HEK293 (cell line): ENCODE measurements around the gene UBAP2L.
A peak's percentile ranks its signal among the peaks of the same experiment; 100 is the strongest.

ENCODE experiments used
- SCRT2 ChIP-seq: fragments of 450-650 bp; formaldehyde crosslinking; IDR thresholded peaks from 2 replicates; pipeline ENCODE4 v1.5.1; 2016; ENCODE audit warnings: missing biosample characterization, missing genetic modification characterization
- TCF7L2 ChIP-seq: IDR thresholded peaks from 2 replicates; pipeline ENCODE4 v1.6.1; 2011; ENCODE audit warnings: low read depth, mild to moderate bottlenecking, inconsistent platforms, low read length, moderate library complexity, borderline replicate concordance
- YY1 ChIP-seq: fragments of 450-650 bp; formaldehyde crosslinking; IDR thresholded peaks from 2 replicates; pipeline ENCODE4 v1.5.1; 2018; ENCODE audit warnings: missing biosample characterization, missing genetic modification characterization
- ZBTB8A ChIP-seq: fragments of 450-650 bp; formaldehyde crosslinking; IDR thresholded peaks from 2 replicates; pipeline ENCODE4 v1.5.1; 2016; ENCODE audit warnings: missing biosample characterization, missing genetic modification characterization
- ZNF174 ChIP-seq: fragments of 450-650 bp; formaldehyde crosslinking; IDR thresholded peaks from 2 replicates; pipeline ENCODE4 v1.5.0; 2017; ENCODE audit warnings: missing biosample characterization, mild to moderate bottlenecking, missing genetic modification characterization
- ZNF223 ChIP-seq: fragments of 450-650 bp; formaldehyde crosslinking; IDR thresholded peaks from 2 replicates; pipeline ENCODE4 v1.5.1; 2016; ENCODE audit warnings: missing biosample characterization, missing genetic modification characterization
- ZNF350 ChIP-seq: fragments of 450-650 bp; formaldehyde crosslinking; IDR thresholded peaks from 2 replicates; pipeline ENCODE4 v1.5.0; 2017; ENCODE audit warnings: missing biosample characterization, mild to moderate bottlenecking, missing genetic modification characterization
- ZNF747 ChIP-seq: fragments of 450-650 bp; formaldehyde crosslinking; IDR thresholded peaks from 2 replicates; pipeline ENCODE4 v1.5.1; 2016; ENCODE audit warnings: missing biosample characterization, missing genetic modification characterization
- TF ChIP-seq, protein P1 (sequence below): fragments of 450-650 bp; formaldehyde crosslinking; IDR thresholded peaks from 2 replicates; pipeline ENCODE4 v1.5.1; 2016; ENCODE audit warnings: missing biosample characterization, missing genetic modification characterization
- TF ChIP-seq, protein P2 (sequence below): fragments of 450-650 bp; formaldehyde crosslinking; IDR thresholded peaks from 2 replicates; pipeline ENCODE4 v1.5.1; 2016; ENCODE audit warnings: missing biosample characterization, missing genetic modification characterization
- TF ChIP-seq, protein P3 (sequence below): fragments of 450-650 bp; formaldehyde crosslinking; IDR thresholded peaks from 2 replicates; pipeline ENCODE4 v1.5.1; 2016; ENCODE audit warnings: missing biosample characterization, missing genetic modification characterization, low read depth
- TF ChIP-seq, protein P4 (sequence below): fragments of 450-650 bp; formaldehyde crosslinking; IDR thresholded peaks from 2 replicates; pipeline ENCODE4 v1.5.1; 2017; ENCODE audit warnings: missing biosample characterization, missing genetic modification characterization
- TF ChIP-seq, protein P5 (sequence below): sonication (generic); formaldehyde crosslinking; IDR thresholded peaks from 2 replicates; pipeline ENCODE4 v1.8.1; 2022; ENCODE audit warnings: mild to moderate bottlenecking, moderate library complexity, missing genetic modification reagents
- TF ChIP-seq, protein P6 (sequence below): fragments of 450-650 bp; formaldehyde crosslinking; IDR thresholded peaks from 2 replicates; pipeline ENCODE4 v1.5.1; 2016; ENCODE audit warnings: missing biosample characterization, missing genetic modification characterization

DNA sequence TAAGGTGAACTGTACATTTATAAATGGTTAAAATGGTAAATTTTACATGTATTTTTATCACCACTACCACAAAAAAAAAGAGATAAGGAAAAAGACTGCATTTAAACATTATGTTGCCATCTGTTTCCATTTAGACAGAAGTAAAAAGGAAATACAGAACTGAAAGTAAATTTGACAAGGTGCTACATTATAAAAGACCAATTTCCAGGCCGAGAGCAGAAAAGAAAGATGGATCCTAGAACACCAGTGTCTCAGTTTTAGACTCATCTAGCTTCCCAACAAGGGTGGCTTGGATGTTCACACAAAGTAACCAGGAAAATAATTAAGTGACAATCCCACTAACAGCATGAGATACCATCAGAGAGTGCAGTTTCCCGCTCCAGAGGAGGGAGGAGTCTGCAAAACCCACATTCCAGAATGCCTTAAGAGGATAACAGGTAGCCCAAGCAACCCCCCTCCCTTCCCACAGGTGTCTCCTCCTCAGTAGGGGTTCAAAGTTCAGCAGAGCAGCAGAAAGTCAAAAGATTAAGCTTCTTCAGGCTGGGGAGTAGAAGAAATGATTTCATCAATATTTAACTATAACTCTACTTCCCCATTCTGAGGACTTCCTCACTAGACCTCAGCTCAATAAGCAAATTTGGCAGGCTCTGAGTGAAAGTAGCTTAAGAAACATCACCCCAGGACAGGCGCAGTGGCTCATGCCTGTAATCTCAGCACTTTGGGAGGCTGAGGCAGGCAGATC lies 40.6 kb upstream of the UBAP2L start:
- TF ChIP-seq, protein P1, sequence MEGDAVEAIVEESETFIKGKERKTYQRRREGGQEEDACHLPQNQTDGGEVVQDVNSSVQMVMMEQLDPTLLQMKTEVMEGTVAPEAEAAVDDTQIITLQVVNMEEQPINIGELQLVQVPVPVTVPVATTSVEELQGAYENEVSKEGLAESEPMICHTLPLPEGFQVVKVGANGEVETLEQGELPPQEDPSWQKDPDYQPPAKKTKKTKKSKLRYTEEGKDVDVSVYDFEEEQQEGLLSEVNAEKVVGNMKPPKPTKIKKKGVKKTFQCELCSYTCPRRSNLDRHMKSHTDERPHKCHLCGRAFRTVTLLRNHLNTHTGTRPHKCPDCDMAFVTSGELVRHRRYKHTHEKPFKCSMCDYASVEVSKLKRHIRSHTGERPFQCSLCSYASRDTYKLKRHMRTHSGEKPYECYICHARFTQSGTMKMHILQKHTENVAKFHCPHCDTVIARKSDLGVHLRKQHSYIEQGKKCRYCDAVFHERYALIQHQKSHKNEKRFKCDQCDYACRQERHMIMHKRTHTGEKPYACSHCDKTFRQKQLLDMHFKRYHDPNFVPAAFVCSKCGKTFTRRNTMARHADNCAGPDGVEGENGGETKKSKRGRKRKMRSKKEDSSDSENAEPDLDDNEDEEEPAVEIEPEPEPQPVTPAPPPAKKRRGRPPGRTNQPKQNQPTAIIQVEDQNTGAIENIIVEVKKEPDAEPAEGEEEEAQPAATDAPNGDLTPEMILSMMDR (tag by site-specific recombination) = no peak
- TF ChIP-seq YY1 (no peak), ZNF174 (tag by site-specific recombination) (no peak), SCRT2 (tag by site-specific recombination) (peak; percentile 24), ZBTB8A (tag by site-specific recombination) (no peak), ZNF350 (tag by site-specific recombination) (no peak), ZNF747 (tag by site-specific recombination) (no peak), TCF7L2 (no peak), ZNF223 (no peak)
- TF ChIP-seq, protein P2, sequence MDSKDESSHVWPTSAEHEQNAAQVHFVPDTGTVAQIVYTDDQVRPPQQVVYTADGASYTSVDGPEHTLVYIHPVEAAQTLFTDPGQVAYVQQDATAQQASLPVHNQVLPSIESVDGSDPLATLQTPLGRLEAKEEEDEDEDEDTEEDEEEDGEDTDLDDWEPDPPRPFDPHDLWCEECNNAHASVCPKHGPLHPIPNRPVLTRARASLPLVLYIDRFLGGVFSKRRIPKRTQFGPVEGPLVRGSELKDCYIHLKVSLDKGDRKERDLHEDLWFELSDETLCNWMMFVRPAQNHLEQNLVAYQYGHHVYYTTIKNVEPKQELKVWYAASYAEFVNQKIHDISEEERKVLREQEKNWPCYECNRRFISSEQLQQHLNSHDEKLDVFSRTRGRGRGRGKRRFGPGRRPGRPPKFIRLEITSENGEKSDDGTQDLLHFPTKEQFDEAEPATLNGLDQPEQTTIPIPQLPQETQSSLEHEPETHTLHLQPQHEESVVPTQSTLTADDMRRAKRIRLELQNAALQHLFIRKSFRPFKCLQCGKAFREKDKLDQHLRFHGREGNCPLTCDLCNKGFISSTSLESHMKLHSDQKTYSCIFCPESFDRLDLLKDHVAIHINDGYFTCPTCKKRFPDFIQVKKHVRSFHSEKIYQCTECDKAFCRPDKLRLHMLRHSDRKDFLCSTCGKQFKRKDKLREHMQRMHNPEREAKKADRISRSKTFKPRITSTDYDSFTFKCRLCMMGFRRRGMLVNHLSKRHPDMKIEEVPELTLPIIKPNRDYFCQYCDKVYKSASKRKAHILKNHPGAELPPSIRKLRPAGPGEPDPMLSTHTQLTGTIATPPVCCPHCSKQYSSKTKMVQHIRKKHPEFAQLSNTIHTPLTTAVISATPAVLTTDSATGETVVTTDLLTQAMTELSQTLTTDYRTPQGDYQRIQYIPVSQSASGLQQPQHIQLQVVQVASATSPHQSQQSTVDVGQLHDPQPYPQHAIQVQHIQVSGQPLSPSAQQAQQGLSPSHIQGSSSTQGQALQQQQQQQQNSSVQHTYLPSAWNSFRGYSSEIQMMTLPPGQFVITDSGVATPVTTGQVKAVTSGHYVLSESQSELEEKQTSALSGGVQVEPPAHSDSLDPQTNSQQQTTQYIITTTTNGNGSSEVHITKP (tag by site-specific recombination) = no peak
- TF ChIP-seq, protein P3, sequence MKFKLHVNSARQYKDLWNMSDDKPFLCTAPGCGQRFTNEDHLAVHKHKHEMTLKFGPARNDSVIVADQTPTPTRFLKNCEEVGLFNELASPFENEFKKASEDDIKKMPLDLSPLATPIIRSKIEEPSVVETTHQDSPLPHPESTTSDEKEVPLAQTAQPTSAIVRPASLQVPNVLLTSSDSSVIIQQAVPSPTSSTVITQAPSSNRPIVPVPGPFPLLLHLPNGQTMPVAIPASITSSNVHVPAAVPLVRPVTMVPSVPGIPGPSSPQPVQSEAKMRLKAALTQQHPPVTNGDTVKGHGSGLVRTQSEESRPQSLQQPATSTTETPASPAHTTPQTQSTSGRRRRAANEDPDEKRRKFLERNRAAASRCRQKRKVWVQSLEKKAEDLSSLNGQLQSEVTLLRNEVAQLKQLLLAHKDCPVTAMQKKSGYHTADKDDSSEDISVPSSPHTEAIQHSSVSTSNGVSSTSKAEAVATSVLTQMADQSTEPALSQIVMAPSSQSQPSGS = no peak
- TF ChIP-seq, protein P4, sequence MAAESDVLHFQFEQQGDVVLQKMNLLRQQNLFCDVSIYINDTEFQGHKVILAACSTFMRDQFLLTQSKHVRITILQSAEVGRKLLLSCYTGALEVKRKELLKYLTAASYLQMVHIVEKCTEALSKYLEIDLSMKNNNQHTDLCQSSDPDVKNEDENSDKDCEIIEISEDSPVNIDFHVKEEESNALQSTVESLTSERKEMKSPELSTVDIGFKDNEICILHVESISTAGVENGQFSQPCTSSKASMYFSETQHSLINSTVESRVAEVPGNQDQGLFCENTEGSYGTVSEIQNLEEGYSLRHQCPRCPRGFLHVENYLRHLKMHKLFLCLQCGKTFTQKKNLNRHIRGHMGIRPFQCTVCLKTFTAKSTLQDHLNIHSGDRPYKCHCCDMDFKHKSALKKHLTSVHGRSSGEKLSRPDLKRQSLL (tag by site-specific recombination) = no peak
- TF ChIP-seq, protein P5, sequence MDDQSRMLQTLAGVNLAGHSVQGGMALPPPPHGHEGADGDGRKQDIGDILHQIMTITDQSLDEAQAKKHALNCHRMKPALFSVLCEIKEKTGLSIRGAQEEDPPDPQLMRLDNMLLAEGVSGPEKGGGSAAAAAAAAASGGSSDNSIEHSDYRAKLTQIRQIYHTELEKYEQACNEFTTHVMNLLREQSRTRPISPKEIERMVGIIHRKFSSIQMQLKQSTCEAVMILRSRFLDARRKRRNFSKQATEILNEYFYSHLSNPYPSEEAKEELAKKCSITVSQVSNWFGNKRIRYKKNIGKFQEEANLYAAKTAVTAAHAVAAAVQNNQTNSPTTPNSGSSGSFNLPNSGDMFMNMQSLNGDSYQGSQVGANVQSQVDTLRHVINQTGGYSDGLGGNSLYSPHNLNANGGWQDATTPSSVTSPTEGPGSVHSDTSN (CRISPR knock-in tag) = no peak
- TF ChIP-seq, protein P6, sequence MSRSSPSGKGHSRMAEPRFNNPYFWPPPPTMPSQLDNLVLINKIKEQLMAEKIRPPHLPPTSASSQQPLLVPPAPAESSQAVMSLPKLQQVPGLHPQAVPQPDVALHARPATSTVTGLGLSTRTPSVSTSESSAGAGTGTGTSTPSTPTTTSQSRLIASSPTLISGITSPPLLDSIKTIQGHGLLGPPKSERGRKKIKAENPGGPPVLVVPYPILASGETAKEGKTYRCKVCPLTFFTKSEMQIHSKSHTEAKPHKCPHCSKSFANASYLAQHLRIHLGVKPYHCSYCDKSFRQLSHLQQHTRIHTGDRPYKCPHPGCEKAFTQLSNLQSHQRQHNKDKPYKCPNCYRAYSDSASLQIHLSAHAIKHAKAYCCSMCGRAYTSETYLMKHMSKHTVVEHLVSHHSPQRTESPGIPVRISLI (tag by site-specific recombination) = no peak
